Peyer's patch (tissue), 4 donors: Measurements from ENCODE around the gene GADD45GIP1. TPM values are rescaled to one million over a fixed set of nuclear protein-coding genes. Genes with fewer than 3 reads are reported as not detected.
A peak's percentile ranks its signal among the peaks of the same experiment; 100 is the strongest.
"Not testable (repeated sequence)": the region's sequence is repeated elsewhere in the genome, so short reads cannot be mapped to it uniquely, and the experiment has no call there.

ENCODE experiments used
- DNase-seq, 3 donors: peaks; one replicate each; pipeline ENCODE4 v3.0.0-alpha.2; 2017 to 2019
- H3K27ac ChIP-seq, 4 donors: fragments of 200-600 bp; sonication (generic); one replicate each; pipeline ENCODE4 v1.5.1; 2016 to 2019
- H3K27me3 ChIP-seq, 2 donors: fragments of 200-600 bp; sonication (generic); one replicate each; pipeline ENCODE4 v1.5.1; 2019
- H3K36me3 ChIP-seq, 3 donors: fragments of 200-600 bp; sonication (generic); one replicate each; pipeline ENCODE4 v1.5.1; 2016 to 2019
- H3K4me1 ChIP-seq, 4 donors: fragments of 200-600 bp; sonication (generic); one replicate each; pipeline ENCODE4 v1.5.1; 2016 to 2019
- H3K4me3 ChIP-seq, 4 donors: fragments of 200-600 bp; sonication (generic); 1 replicate in 3 of 4; 2 replicates in 1 of 4; pipeline ENCODE4 v1.5.1; 2016 to 2019; ENCODE audit warnings: mild to moderate bottlenecking in 1 of 4
- H3K9me3 ChIP-seq, 4 donors: fragments of 200-600 bp; sonication (generic); one replicate each; pipeline ENCODE4 v1.5.1; 2016 to 2019; ENCODE audit warnings: mild to moderate bottlenecking in 1 of 4
- POLR2A ChIP-seq, 2 donors: fragments of 450-650 bp; IDR thresholded peaks; one replicate each; pipeline ENCODE4 v1.5.1; 2017; ENCODE audit warnings: antibody characterized with exemption in 2 of 2, mild to moderate bottlenecking in 2 of 2, moderate library complexity in 2 of 2
- total RNA-seq, 4 donors: library from RNA; depleted of rRNA; stranded (reverse); fragments of >200 nt; gene quantifications; one replicate each; pipeline ENCODE4 v1.1.0, GENCODE V29; 2016
- TF ChIP-seq, protein P1 (sequence below), 6 experiments: fragments of 450-650 bp in 4 of 6; fragments of 200-600 bp in 2 of 6; sonication (generic) in 1 of 6; IDR thresholded peaks; one replicate each; pipeline ENCODE4 v1.5.1; 2017 to 2019; ENCODE audit warnings: antibody characterized with exemption in 6 of 6, mild to moderate bottlenecking in 3 of 6, moderate library complexity in 1 of 6

Gene GADD45GIP1
- total RNA-seq, 4 donors from 2014 or later: 12.5 to 43.7 (median 15.6) TPM

DNA sequence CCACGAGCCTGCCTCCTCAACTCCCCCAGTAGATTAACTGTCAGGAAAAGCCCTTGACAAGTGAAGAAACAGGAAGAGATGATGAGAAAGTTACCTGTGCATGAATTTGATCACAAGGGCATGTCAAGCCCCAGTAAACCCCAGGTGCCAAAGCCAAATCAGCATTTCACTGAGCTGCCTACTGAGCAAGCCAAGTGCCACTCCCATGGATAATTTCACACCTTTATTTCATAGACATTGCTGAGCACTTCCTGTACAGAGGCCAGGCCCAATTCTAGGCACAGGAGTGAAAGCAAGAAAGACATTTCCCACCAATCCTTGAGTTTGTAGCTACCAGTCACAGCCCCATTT lies 2.4 kb downstream of the GADD45GIP1 start:
- Histone ChIP-seq H3K36me3 (peaks cover 0 to 49% (median 0%) of the 10 kb centered on the region in 3 donors), H3K4me3 (no peak overlapping the region), H3K27ac (peak overlapping the region in 2 of 4 donors; percentile 39 to 52), H3K9me3 (no peaks in the 10 kb centered on the region), H3K4me1 (peaks cover 0 to 48% (median 9%) of the 10 kb centered on the region in 4 donors), H3K27me3 (no peaks in the 10 kb centered on the region)
- TF ChIP-seq POLR2A (IDR thresholded peaks at IDR 0.05): no peak
- TF ChIP-seq, protein P1, sequence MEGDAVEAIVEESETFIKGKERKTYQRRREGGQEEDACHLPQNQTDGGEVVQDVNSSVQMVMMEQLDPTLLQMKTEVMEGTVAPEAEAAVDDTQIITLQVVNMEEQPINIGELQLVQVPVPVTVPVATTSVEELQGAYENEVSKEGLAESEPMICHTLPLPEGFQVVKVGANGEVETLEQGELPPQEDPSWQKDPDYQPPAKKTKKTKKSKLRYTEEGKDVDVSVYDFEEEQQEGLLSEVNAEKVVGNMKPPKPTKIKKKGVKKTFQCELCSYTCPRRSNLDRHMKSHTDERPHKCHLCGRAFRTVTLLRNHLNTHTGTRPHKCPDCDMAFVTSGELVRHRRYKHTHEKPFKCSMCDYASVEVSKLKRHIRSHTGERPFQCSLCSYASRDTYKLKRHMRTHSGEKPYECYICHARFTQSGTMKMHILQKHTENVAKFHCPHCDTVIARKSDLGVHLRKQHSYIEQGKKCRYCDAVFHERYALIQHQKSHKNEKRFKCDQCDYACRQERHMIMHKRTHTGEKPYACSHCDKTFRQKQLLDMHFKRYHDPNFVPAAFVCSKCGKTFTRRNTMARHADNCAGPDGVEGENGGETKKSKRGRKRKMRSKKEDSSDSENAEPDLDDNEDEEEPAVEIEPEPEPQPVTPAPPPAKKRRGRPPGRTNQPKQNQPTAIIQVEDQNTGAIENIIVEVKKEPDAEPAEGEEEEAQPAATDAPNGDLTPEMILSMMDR (IDR thresholded peaks at IDR 0.05): no peak
- no peak for DNase-seq

DNA sequence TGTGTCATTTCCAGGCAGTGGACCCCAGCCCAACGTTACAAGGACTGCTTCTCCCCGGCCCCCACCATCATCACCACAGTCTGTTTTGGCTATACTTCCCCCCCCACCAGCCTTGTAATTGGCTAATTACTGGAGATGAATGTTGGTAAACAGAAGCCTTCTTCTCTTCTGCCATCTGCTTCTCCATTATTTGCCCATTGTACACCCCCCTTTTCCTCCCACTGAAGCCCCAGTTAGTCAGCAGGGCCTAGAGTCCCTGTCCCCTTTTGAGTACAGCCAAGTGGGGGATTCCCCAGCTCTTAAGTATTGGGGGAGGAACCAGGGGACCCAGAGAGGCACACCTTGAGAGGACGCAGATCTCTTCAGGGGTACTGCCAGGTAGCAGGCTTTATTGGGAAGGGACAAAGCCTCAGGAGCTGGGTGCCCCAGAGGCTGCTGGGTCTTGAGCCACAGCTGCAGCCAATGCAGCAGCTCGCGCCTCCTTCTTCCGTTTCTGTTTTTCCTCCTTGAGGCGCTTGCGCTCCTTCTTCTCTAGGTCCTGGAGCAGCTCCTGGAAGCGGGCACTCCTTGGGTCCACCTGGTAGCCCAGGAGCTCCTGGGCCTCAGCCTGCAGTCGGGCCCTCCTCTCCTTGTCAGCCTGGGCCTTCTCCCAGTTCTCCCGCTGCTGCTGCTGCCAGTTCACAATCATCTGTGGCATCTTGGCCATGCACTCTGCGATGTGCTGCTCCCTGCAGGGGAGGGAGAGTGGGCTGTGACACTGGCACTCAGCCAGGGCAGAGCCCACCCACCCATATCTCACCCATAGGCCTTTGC lies 3.0 kb downstream of the GADD45GIP1 start:
- H3K36me3 ChIP-seq: peaks cover 0 to 54% (median 0%) of the 10 kb centered on the region in 3 donors
- H3K9me3 ChIP-seq: no peaks in the 10 kb centered on the region
- no peaks in the 10 kb centered on the region for H3K27me3 ChIP-seq
- peaks cover 0 to 48% (median 9%) of the 10 kb centered on the region in 4 donors for H3K4me1 ChIP-seq
- TF ChIP-seq, protein P1 (IDR thresholded peaks at IDR 0.05): no peak
- TF ChIP-seq POLR2A (IDR thresholded peaks at IDR 0.05): no peak
- H3K27ac ChIP-seq: peak overlapping the region in 3 of 4 donors; percentile 19 to 52 (median 39)
- no peak for DNase-seq
- H3K4me3 ChIP-seq: no peak overlapping the region

DNA sequence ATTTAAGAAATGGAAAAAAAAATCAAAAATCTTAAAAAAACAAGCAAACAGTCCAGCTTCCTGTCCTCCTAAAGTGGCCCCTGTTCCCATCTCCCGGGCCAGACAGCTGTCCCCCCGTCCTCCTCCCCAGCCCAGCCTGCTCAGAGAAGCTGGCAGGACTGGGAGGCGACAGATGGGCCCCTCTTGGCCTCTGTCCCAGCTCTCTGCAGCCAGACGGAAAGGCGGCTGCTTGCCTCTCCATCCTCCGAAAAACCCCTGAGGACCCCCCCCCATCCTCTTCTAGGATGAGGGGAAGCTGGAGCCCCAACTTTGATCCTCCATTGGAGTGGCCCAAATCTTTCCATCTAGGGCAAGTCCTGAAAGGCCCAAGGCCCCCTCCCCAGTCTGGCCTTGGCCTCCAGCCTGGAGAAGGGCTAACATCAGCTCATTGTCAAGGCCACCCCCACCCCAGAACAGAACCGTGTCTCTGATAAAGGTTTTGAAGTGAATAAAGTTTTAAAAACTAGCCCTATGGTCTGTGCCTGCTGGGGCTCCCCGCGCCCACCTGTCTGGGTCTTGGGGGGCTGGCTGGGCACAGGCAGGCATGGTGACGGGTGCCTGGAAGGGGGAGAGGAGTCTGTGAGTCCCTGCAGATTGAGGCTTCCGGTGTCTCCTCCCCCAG lies 3.8 kb downstream of the GADD45GIP1 start:
- Histone ChIP-seq H3K36me3 (peaks cover 0 to 62% (median 0%) of the 10 kb centered on the region in 3 donors), H3K4me1 (peaks cover 0 to 48% (median 9%) of the 10 kb centered on the region in 4 donors), H3K27ac (peak overlapping the region in 2 of 4 donors; percentile 6 to 19), H3K9me3 (no peaks in the 10 kb centered on the region), H3K4me3 (no peak overlapping the region), H3K27me3 (no peaks in the 10 kb centered on the region)
- no peak for DNase-seq
- TF ChIP-seq, protein P1 (IDR thresholded peaks at IDR 0.05): no peak
- no peak for TF ChIP-seq POLR2A (IDR thresholded peaks at IDR 0.05)

DNA sequence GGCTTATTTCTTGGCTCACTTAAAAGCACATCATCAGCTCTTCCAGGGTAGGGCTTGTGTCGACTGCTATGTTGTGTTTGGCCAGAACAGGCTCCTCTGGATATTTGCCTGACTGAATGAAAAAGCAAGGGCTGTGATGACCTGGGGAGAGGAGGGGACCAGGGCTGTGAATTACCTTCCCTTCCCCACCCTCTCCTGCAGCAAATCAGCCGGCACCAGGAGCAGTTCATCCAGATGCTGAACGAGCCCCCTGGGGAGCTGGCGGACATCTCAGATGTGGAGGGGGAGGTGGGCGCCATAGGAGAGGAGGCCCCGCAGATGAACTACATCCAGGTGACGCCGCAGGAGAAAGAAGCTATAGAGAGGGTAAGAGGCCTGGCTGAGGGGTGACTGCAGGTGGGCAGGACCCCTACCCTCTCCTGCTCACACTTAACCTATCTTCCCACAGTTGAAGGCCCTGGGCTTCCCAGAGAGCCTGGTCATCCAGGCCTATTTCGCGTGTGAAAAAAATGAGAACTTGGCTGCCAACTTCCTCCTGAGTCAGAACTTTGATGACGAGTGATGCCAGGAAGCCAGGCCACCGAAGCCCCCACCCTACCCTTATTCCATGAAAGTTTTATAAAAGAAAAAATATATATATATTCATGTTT lies 4.4 kb downstream of the GADD45GIP1 start:
- no peak for DNase-seq
- H3K27me3 ChIP-seq: no peaks in the 10 kb centered on the region
- H3K27ac ChIP-seq: peak overlapping the region in 2 of 4 donors; percentile 6 to 19
- H3K36me3 ChIP-seq: peaks cover 0 to 68% (median 0%) of the 10 kb centered on the region in 3 donors
- H3K4me1 ChIP-seq: peaks cover 0 to 48% (median 9%) of the 10 kb centered on the region in 4 donors
- H3K9me3 ChIP-seq: no peaks in the 10 kb centered on the region
- H3K4me3 ChIP-seq: no peak overlapping the region
- TF ChIP-seq, protein P1 (IDR thresholded peaks at IDR 0.05): no peak
- no peak for TF ChIP-seq POLR2A (IDR thresholded peaks at IDR 0.05)

DNA sequence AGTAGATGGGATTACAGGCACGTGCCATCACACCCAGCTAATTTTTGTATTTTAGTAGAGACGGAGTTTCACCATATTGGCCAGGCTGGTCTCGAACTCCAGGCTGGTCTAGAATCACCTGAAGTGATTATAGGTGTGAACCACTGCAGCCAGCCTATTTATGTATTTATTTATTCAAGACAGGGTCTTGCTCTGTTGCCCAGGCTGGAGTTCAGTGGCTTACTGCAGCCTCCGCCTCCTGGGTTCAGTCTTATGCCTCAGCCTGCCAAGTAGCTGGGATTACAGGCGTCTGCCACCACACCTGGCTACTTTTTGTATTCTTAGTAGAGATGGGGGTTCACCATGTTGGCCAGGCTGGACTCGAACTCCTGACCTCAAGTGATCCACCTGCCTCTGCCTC lies 5.0 kb downstream of the GADD45GIP1 start:
- H3K27me3 ChIP-seq, H3K9me3 ChIP-seq, DNase-seq, H3K4me3 ChIP-seq: not testable (repeated sequence)
- H3K27ac ChIP-seq: peak overlapping the region in 1 of 4 donors; percentile 19
- H3K36me3 ChIP-seq: peaks cover 0 to 70% (median 0%) of the 10 kb centered on the region in 3 donors
- peaks cover 0 to 51% (median 9%) of the 10 kb centered on the region in 4 donors for H3K4me1 ChIP-seq
